Measurements from ENCODE around the gene HKDC1.
"Not testable (repeated sequence)": the region's sequence is repeated elsewhere in the genome, so short reads cannot be mapped to it uniquely, and the experiment has no call there.

HKDC1 gene

DNA sequence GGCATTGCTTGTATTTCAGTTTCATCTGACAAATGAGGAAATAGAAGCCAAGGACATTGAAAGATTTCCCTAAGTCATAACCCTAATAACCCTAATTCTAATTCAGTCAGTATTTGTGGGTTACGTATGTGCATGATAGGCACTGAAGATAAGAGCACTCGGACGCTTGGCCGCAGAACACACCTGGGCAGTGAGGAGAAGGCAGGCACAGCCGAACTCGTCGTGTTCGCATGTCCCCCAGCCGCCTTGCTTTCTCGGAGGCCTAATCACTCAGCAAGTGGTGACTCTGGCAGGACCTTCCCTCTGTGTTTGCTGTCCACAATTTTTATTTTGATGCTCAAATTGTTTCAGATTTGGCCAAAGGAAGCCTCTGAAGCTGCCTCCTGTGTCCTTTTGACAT lies 23.7 kb downstream of the HKDC1 start:
- no peak for DNase-seq (ENCODE audit: low spot score)

DNA sequence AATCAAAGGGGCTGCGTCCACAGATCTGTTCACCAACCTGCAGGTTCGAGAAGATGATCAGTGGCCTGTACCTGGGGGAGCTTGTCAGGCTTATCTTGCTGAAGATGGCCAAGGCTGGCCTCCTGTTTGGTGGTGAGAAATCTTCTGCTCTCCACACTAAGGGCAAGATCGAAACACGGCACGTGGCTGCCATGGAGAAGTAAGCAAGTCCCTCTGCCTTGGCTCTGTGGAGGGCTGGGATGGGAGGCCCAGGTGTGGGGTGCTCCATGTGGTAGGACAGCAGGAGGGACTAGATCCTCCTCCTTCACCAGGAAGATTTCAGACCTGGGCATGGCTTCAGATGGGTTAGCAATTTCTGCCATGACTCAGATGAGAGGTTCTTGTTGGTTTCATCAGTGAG lies 25.9 kb downstream of the HKDC1 start:
- DNase-seq (ENCODE audit: low spot score) = no peak

- DNase-seq (ENCODE audit: low spot score) = no peak
Measured at GRCh38 chr10:69246581-69247312, 26.6 kb downstream of the HKDC1 start.

GRCh38 chr10:69247313-69247710 lies 27.2 kb downstream of the HKDC1 start:
- DNase-seq (ENCODE audit: low spot score) = no peak

GRCh38 chr10:69248117-69248730 lies 28.1 kb downstream of the HKDC1 start:
- no peak for DNase-seq (ENCODE audit: low spot score)

DNA sequence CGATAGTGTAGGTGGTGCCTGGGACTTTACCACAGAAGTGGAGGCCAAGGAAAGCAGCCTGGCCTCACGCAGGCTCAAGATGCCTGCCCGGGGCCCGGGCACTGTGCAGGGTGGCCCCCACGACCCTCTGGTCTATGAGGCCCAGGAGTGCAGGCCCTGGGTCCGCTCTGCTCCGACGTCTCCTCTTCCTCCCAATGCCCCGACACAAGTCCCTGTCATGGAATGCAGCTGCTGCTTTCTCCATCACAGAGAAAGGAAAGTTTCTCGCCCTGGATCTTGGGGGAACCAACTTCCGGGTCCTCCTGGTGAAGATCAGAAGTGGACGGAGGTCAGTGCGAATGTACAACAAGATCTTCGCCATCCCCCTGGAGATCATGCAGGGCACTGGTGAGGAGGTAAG lies 29.9 kb downstream of the HKDC1 start:
- no peak for DNase-seq (ENCODE audit: low spot score)

DNA sequence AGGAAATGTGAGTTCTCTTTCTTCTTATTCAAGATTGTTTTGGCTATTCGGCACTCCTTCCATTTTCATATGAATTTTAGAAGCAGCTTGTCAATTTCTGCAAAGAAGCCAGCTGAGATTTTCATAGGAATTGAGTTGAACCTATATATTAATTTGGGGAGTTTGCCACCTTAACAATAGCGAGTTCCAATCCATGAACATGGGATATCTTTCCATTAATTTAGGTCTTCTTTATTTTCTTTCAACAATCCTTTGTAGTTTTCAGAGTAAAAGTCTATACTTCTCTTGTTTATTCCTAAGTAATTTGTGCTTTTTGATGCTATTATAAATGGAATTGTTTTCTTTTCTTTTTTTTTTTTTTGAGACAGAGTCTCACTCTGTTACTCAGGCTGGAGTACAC lies 31.3 kb downstream of the HKDC1 start:
- DNase-seq (ENCODE audit: low spot score) = not testable (repeated sequence)

DNA sequence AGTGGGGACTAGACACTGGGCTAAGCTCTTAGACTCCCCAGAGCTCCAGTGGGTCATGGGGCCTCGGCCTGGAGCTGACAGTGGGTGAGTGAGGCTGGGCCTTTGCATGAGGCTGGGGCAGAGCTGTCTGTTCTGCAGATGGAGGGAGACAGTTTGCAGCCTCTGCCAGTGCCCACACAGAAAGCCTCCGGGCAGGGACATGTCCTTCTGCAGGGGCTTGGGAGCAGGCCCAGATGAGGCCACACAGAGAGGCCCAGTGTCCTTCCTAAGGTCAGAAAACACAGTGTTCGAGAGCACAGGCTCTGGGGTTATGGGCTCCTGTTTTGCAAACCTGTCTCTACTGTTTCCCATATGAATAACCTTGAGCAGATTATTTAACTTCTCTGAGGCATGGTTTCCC lies 33.0 kb downstream of the HKDC1 start:
- DNase-seq (ENCODE audit: low spot score) = no peak

DNA sequence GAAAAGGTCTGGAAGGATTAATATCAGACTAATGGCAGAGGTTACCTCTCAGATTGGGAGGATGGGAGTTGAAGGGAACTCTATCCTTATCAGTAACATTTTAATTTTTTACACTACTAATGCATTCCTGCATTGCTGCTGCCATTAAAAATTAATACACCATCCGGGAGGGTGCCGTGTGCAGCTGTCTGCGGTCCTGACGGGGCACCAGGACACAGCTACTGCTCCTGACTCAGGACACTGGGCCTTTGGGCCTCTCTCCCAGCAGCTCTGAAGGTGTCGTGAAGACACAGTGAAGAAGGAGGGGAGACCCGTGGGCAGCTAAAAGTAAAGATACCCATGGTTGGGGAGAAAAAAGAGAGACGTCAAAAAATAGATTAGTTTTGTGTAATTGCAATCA lies 34.7 kb downstream of the HKDC1 start:
- DNase-seq (ENCODE audit: low spot score) = no peak

- DNase-seq (ENCODE audit: low spot score) = no peak
Measured at GRCh38 chr10:69259547-69260243, 39.6 kb downstream of the HKDC1 start.

DNA sequence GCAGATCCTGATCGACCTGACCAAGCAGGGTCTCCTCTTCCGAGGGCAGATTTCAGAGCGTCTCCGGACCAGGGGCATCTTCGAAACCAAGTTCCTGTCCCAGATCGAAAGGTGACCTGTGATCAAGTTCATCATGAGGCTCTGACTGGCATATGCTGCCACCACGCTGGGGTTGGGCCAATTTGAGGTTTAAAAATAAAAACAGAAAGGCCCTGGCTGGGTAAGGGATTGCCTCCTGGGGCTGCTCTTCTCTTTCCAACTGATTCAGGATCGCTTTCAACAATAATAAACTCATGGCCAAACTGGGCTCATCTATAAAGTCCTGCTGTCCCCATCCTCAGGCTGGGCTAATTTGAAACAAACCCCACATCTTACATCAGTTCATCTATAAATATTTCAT lies 41.1 kb downstream of the HKDC1 start:
- DNase-seq (ENCODE audit: low spot score) = no peak

DNA sequence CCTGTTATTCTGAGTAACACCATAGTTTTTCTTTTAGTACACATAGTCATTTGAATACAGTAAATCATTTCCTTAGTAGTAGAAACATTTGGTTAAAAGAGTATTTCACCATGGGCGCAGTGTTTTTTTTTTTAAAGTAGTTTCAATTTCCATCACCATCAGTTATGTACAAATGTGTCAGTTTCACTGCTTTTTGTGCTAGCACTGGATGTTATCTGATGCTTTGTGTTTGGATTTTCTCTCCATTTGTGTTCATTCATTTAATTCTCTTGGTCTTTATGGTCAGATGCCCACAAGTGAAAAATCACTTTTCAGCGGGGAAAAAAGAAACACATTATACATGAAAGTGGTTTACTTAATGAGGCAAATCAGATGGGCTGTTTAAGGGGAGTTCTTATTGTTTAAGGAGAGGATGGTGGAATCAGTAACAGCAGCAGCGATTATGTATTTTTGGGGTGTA lies 42.2 kb downstream of the HKDC1 start:
- DNase-seq (ENCODE audit: low spot score) = no peak

DNA sequence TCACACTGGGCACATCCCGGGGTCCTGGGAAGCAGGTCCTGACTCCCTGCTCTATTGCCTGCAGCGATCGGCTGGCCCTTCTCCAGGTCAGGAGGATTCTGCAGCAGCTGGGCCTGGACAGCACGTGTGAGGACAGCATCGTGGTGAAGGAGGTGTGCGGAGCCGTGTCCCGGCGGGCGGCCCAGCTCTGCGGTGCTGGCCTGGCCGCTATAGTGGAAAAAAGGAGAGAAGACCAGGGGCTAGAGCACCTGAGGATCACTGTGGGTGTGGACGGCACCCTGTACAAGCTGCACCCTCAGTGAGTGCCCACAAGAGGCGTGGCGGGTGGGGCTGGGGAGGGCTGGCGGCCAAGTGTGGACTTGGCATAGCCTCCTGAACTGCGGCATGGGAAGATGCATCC lies 45.4 kb downstream of the HKDC1 start:
- DNase-seq (ENCODE audit: low spot score) = no peak

DNA sequence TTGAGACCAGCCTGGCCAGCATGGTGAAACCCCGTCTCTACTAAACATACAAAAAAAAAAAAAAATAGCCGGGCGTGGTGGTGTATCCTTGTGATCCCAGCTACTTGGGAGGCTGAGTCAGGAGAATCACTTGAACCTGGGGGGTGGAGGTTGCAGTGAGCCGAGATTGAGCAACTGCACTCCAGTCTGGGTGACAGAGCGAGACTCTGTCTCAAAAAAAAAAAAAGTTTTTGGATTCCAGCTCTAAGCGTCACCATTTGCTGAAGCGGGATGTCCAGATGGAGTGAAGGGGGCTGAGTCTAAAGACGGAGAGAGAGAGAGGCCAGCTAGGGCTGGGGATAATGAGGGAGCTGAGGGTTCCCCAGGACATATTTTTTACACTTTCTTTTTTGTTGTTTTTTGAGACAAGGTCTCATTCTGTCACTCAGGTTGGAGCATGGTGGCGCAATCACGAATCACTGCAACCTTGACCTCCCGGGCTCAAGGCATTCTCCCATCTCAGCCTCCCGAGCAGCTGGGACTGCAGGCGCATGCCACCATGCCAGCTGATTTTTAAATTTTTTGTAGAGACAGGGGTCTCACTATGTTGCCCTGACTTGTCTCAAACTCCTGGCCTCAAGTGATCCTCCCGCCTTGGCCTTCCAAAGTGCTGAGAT lies 48.8 kb downstream of the HKDC1 start:
- no peak for DNase-seq (ENCODE audit: low spot score)

GRCh38 chr10:69269761-69270160 lies 49.6 kb downstream of the HKDC1 start:
- no peak for DNase-seq (ENCODE audit: low spot score)

DNA sequence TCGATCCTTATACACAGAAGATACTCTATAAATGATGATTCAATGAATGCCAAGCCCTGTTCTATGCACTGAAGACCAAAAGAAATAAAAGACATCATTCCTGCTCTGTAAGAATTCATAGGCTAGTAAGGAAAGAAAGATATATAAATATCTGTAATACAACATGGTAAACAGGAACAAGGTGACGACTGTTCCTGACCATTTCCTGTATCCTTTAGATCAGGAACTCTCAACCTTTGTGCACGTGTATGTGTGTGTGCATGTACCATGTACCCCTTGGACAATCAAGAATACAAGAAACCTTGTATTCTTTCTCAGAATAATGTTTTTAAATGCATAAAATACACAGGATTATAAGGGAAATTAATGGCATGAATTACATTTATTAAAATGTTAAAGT lies 50.9 kb downstream of the HKDC1 start:
- no peak for DNase-seq (ENCODE audit: low spot score)

DNA sequence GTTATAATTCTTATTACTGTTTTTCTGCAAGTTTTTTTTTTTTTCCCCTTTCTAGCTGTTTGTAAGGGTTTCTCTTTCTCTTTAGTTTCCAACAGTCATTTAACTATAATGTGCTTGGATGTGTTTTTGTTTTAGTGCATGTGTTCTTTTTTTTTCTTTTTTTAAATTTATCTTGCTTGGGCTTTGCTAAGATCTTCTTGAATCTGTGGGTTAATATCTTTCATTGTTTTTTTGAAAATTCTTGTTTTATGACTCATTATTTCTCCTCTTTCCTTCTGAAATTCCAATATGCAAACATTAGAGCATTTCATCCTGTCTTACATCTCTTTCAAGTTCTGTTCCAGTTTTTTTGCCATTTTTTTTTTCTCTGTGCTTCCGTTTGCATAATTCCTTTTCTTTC lies 52.5 kb downstream of the HKDC1 start:
- DNase-seq (ENCODE audit: low spot score) = no peak

DNA sequence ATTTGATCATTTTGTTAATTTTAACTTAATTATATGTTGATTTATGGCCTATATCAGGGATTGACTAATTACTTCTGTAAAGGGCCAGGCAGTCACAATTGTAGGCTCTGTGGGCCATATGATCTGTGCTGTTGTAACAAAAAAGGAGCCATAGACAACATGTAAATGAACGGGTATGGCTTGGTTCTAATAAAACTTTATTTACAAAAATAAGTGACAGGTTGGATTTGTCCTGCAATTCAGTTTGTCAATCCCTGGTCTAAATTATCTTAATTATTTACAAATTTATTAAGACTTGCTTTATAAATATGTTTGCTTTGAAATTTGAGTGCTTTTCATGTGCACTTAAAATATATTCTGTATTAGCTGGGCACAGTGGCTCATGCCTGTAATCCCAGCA lies 55.3 kb downstream of the HKDC1 start:
- no peak for DNase-seq (ENCODE audit: low spot score)

DNA sequence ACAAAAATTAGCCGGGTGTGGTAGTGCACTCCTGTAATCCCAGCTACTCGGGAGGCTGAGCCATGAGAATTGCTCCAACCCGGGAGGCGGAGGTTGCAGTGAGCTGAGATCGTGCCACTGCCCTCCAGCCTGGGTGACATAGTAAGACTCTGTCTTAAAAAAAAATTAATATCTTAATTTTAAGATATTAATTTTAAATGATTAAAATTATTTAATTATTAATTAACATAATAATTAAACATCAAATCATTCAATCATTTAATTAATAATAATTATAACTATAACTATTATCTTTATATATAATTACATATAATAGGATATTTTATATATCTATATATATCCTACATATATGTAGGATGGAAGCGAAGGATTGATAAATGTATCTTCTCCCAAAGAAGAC lies 56.4 kb downstream of the HKDC1 start:
- DNase-seq (ENCODE audit: low spot score) = no peak

- DNase-seq (ENCODE audit: low spot score) = peak; percentile 23
Measured at GRCh38 chr10:69278446-69278963, 58.4 kb downstream of the HKDC1 start, which contains the start of gene HK1. Gene HK1, plus strand, starts transcription at chr10:69278496.

DNA sequence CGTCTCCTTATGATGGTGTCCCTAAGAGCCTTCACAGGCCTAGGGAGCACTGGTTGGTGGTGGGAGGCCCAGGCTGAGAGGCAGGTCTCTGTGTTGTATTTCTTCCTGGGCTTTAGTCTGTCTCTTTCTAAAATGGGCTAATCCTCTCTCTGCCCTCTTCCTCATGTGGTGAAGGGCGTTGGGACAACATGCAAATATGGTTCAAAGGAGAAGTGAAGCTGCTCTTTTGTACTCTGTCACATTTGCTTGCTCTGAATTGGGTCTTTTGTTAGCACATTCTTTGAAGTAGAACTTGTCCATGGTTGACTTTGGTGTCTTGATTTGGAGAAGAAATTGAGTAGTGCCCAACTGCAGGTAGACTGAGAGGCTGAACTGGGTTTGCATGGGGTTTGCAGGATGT lies 59.0 kb downstream of the HKDC1 start:
- DNase-seq (ENCODE audit: low spot score) = peak; percentile 35
